Coronary artery (tissue), 2 donors: ENCODE data around the gene HYDIN.
A peak's percentile ranks its signal among the peaks of the same experiment; 100 is the strongest.

Experiments
- DNase-seq: peaks from one replicate; pipeline ENCODE4 v3.0.0-alpha.2; 2017; ENCODE audit warnings: low spot score
- H3K27ac ChIP-seq, 2 donors: fragments of 200-600 bp; sonication (generic); one replicate each; pipeline ENCODE4 v1.5.1; 2016 to 2019
- H3K4me3 ChIP-seq: fragments of 200-600 bp; sonication (generic); 2 replicates; pipeline ENCODE4 v1.5.1; 2016; ENCODE audit warnings: mild to moderate bottlenecking, moderate library complexity
- CTCF ChIP-seq: fragments of 200-600 bp; sonication (generic); IDR thresholded peaks from one replicate; pipeline ENCODE4 v1.5.1; 2019; ENCODE audit warnings: antibody characterized with exemption

The HYDIN gene

GRCh38 chr16:70803319-70803718, 427.2 kb downstream of the HYDIN start:
- no peak for TF ChIP-seq CTCF
- Histone ChIP-seq H3K27ac (no peak overlapping the region), H3K4me3 (no peak overlapping the region)
- DNase-seq: no peak

- TF ChIP-seq CTCF: no peak
- Histone ChIP-seq H3K27ac (no peak overlapping the region), H3K4me3 (peak overlapping the region; percentile 92)
- DNase-seq: no peak
Measured at GRCh38 chr16:70801611-70802010, 428.9 kb downstream of the HYDIN start.

GRCh38 chr16:70800781-70801480, 429.6 kb downstream of the HYDIN start, which contains the start of gene VAC14:
Gene VAC14, minus strand, starts transcription at chr16:70801158. Its CDS starts 258 bp downstream, at chr16:70800900.
- peak; percentile 91 for DNase-seq
- Histone ChIP-seq H3K4me3 (peak within 1 kb of the TSS; percentile 92), H3K27ac (peak within 1 kb of the TSS in 1 of 2 donors; percentile 40)
- no peak for TF ChIP-seq CTCF

GRCh38 chr16:70800311-70800710, 430.2 kb downstream of the HYDIN start:
- no peak for DNase-seq
- peak overlapping the region; percentile 92 for H3K4me3 ChIP-seq
- H3K27ac ChIP-seq: peak overlapping the region in 1 of 2 donors; percentile 40
- no peak for TF ChIP-seq CTCF

GRCh38 chr16:70796301-70796700, 434.2 kb downstream of the HYDIN start:
- no peak for DNase-seq
- TF ChIP-seq CTCF: no peak
- no peak overlapping the region for H3K4me3 ChIP-seq
- no peak overlapping the region for H3K27ac ChIP-seq

GRCh38 chr16:70795296-70795912, 435.1 kb downstream of the HYDIN start:
- TF ChIP-seq CTCF: no peak
- H3K27ac ChIP-seq: no peak overlapping the region
- no peak for DNase-seq
- H3K4me3 ChIP-seq: no peak overlapping the region
